GM12874 (cell line): Measurements from ENCODE around the gene NEDD8.

Source experiments
- TF ChIP-seq, protein P1 (sequence below): IDR thresholded peaks from 2 replicates; pipeline ENCODE4 v1.5.1; 2011; ENCODE audit warnings: low read depth, mild to moderate bottlenecking, control low read depth, low read length, moderate library complexity; ENCODE audit not compliant: insufficient read depth

The NEDD8 gene

DNA sequence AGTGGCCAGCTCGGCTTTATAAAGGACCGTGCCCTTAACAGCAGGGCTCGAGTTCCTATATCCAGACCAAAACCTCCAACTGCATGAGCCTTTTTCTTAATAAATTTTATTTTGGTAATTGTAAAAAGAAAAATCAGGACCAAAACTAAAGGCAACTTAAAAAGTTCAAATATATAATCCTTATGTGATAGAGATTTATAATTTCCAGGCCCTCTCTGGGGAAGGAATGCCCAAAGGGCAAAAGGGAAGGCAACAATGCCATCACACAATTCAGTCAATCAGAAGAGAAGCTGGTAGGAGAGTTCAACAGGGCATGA is 43.1 kb downstream of the NEDD8 start:
- TF ChIP-seq, protein P1, sequence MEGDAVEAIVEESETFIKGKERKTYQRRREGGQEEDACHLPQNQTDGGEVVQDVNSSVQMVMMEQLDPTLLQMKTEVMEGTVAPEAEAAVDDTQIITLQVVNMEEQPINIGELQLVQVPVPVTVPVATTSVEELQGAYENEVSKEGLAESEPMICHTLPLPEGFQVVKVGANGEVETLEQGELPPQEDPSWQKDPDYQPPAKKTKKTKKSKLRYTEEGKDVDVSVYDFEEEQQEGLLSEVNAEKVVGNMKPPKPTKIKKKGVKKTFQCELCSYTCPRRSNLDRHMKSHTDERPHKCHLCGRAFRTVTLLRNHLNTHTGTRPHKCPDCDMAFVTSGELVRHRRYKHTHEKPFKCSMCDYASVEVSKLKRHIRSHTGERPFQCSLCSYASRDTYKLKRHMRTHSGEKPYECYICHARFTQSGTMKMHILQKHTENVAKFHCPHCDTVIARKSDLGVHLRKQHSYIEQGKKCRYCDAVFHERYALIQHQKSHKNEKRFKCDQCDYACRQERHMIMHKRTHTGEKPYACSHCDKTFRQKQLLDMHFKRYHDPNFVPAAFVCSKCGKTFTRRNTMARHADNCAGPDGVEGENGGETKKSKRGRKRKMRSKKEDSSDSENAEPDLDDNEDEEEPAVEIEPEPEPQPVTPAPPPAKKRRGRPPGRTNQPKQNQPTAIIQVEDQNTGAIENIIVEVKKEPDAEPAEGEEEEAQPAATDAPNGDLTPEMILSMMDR: no peak

DNA sequence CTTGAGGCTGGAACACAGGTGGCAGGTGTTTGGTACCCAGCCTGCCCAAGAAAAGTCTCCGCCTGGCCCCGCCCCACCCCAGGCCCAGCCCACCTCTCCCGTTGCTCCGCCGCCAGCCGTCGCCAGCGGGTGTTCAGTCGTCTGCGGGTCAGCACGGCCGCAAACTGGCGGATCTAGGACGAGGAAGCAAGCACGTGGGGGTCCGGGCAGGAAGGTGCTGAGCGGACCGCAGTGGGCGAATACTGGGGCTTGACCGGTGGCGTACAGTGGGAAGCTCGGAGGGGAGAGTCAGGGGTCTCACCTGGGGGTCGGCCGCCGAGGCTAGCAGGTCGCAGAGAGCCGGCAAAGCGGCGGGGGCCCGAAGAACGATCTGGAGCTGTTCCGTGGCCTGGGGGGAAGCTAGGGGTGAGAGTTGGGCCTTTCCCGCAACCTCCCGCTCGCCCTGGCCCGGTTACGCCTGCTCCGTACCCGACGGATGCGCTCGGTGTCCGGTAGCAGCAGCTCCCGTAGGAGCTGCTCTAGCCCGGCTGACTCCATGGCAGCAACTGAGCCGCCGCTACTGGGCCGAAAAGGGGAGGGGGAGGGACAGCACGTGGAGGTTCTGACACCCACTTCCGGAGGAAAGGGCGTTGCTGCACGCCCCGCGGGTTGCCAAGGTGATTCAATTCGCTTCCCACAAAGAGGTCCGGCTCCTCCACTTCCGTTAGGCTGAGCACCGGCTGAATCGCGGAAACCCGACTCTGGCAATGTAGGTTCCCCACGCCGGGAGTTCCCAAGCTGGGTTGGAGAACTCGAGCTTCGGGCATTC is 43.7 kb downstream of the NEDD8 start, which contains the start of gene IPO4:
TSS of gene IPO4 (minus strand) at position 566 of the 808 bp plus-strand sequence. CDS start at position 537, 29 bp downstream.
- TF ChIP-seq, protein P1: no peak

DNA sequence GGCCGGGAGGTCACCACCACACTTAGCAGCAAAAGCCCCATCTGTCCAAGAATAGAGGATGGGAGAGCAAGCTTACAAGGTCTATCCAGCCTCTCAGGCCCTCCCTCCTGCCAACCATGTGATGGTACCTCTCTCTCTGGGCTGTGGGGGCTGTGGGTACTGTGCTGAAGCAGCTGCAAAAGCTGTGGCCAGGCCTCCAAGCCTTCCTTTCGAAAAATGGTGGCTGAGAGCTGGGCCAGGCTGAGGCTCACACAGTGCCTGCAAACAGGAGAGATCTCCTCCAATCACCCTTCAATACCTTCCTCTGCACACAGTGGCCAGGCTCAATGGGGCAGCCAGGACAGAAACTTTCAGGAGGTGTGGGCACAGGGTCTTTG is 44.6 kb downstream of the NEDD8 start:
- TF ChIP-seq, protein P1: no peak

DNA sequence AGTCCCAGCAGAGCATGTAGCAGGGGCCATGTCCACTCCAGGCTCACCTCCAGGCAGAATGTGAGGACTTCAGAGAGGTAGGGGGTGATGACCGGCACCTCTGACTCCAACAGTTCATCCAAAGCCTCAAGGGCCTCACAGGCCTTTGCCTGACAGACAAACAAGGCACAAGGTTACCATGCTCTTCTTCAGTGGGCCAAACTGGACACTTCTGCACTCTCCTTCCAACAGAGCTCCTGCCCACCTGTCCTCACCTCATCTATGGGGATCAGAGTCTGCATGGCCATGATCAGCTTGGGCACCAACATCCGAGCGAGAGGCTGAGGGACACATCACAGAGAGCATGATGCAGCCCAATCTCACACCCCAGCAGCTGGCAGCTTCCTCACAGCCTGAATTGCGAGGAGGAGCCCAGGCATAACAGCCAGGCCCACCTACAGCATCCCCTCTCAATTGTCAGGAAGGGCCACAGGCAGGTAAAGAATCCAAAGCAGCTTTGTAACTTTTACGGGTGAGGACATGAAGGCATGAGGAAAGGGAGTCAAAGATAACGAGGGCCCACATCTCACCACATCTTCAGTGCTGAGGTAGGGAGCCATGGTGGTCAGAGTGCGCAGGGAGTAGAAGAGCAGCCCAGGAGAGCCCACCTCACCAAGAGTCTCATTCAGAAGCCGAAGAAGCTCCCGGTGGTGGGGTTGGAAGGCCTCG is 45.2 kb downstream of the NEDD8 start:
- TF ChIP-seq, protein P1: no peak

DNA sequence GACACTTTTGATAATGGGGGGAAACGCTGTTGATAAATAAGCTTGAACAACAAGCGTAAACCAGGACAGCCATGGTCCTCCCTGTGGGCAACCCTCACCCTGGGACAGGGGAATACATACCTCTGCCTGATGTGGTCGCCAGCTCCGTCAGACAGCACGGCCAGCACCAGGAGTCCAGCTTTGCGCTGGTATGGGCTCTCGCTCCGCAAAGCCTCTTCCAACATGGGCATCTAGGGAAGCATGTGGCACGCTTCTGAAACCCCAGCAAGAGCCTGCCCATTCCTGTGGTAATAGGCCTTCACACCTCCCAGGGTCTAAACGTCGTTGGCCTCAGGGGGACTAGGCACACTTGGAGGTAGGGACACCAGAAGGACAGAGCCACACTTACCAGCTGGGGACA is 46.4 kb downstream of the NEDD8 start:
- TF ChIP-seq, protein P1: no peak

DNA sequence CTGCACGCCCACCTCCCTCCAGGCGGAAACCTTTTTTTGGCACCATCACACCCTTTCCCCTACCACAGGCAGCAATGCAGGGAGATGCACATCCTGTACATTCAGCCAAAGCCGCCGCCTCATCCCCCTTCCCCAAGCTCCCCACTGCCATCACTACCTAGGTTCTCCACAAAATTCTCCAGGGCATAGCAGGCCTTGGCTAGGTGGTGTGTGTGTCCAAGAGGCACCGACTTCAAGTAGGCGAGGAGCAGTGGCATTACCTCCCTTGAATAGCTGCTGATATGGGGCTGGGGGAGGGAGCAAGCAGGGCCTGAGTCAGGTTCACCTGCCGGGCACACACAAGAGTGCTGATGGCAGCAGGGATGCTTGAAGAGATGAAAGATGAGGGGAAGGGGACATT is 47.1 kb downstream of the NEDD8 start:
- TF ChIP-seq, protein P1: no peak

DNA sequence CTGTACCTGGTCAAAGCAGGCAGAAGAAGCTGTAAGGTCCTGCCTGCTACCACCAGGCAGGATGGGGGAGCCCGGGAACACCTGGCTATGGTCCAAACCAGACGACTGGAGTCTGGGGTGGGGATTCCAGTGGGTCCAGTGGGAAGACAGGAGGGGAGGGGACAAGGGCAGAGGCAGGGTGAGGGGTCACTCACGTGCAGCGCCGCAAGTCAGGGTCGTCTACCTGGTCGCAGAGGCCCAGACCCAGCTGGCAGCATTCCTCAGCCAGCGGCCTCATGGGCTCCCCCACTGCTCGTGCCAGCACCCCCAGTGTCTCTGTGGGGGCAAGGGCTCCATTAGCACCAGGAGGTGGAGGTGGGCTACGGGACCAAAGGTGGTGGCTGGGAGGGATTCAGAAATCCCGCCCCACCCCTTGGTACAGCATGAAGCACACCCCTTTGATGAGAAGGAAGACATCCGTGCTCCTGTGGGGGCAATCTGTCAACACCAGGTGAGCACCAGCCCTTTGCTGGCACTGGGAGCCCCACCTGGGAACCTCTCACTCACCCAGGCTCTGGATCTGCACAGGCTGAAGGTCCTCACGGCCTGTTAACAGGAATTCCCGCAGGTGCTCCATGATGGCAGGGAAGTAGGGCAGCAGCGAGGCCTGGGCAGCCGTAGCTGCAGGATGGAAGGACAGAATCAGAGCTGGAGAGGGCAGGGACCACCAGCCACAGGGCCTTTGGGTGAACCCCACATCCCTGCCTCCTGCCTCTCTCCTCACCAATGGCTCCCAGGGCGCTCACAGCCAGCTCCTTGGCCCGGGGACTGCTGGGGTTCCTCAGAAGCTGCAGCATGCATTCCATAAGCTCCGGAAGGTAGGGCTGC is 47.8 kb downstream of the NEDD8 start:
- TF ChIP-seq, protein P1: no peak
